GM12873 (cell line): Measurements from ENCODE around the gene TTI1.

Experiments used
- TF ChIP-seq, protein P1 (sequence below): IDR thresholded peaks from 2 replicates; pipeline ENCODE4 v1.5.1; 2012; ENCODE audit warnings: low read depth, mild to moderate bottlenecking, moderate library complexity, low read length, control low read depth; ENCODE audit not compliant: insufficient read depth; ENCODE audit errors: missing control alignments

TTI1 gene

DNA sequence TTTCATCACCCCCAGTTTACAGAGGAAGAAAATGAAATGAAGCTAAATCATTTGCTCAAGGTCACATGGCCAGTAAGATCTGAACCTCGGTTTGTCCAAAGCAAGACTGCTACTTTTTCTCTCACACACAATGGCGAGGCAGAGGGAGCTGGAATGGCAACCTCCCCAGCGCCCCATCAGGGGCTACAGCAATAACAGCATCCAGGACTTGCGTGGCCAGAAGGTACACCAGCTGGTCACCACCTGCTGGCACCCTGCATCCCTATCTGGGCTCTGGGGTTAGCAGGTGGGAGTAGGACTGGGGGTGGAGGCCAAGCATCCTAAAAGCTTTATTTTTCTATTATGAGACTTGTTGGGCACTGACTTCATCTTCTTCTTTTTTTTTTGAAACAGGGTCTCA is 41.3 kb downstream of the TTI1 start:
- TF ChIP-seq, protein P1, sequence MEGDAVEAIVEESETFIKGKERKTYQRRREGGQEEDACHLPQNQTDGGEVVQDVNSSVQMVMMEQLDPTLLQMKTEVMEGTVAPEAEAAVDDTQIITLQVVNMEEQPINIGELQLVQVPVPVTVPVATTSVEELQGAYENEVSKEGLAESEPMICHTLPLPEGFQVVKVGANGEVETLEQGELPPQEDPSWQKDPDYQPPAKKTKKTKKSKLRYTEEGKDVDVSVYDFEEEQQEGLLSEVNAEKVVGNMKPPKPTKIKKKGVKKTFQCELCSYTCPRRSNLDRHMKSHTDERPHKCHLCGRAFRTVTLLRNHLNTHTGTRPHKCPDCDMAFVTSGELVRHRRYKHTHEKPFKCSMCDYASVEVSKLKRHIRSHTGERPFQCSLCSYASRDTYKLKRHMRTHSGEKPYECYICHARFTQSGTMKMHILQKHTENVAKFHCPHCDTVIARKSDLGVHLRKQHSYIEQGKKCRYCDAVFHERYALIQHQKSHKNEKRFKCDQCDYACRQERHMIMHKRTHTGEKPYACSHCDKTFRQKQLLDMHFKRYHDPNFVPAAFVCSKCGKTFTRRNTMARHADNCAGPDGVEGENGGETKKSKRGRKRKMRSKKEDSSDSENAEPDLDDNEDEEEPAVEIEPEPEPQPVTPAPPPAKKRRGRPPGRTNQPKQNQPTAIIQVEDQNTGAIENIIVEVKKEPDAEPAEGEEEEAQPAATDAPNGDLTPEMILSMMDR: no peak

DNA sequence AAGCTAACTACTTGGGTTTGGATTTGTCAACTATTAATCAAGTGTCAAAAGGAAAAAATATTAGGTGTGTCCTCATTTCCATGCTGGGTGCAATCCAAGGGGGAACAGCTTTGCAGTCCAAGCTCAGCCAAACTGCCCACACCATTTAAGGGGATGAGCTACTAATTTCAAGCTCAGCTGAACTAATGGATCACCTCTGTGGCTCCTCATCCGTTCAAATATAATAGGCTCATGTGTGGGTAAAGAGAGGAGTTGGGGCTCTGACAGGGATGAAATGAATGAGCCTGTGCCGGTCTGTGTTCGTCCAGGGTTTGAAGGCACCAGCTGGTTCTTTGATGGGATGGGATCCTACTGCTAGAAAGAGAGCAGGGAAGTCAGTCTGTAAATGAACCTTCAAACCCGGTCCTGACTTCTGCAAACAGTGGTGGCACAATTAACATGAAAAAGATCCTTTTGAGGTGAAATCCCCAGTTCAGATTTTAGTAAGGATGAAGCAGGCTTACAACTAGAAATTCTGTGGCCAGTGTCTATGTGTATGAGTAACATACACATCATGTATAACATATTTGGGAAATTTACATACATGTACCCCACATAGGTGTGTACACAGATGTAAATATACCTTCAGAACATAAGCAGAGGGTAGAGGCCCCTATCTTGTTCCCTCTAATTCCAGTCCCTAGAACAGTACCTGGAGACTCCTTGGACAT is 41.9 kb downstream of the TTI1 start:
- TF ChIP-seq, protein P1: no peak

DNA sequence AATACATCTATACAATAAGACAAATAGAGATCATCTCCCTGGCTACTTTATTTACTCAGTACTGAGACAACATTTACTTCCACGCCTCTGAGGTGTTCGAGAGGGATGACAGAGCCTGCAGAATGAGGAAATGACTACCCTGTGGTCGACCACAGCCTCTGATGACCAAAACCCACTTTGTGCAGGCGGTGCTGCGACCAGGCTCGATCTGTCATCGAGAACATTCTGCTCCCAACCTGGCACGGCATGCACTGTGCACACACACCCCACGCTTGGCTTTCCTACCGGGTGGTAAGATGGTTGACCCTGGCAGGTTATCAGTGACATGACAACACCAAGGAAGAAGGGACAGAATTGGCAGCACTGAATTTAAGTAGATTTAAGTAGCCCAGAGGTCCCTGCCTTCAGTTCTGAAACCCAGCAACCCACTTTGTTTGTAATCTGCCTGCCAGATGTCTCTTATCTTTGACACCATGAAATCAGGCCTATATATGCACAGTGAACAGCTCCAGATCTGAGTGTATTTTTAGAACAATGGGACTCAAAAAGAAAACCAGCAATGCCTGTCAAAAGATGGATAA is 42.6 kb downstream of the TTI1 start:
- TF ChIP-seq, protein P1: no peak

DNA sequence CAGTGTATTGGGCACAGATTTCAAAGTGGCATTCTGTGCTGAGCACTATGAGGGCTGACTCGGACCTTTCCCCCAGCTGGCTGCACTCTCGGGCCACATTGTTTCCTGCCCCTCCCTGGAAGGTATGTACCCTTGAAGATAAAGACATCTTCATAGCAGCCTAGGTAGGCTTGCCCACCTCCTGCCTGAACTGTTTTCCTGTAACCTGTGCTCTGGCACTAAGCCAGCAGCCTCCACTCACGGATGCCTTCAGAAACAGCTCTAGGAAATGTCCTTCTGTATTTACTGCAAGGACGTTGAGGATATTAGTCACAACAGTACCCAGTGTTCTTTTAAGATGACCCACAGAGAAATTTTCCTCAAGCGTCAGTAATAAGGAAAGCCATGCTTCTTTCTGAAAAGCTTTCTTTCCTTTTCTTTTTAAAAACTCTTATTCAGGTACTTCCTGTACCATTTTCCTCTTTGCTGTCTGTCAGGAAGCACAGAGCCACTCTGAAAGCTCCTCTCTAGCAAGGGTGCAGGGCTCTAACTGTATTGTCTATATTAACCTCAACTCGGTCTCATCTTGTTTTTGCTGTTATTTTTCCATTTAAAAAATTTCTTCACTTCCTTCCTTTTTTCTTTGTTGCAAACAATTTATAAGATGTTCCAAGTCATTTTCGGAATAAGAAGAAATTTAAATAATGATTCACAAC is 43.5 kb downstream of the TTI1 start:
- TF ChIP-seq, protein P1: no peak

DNA sequence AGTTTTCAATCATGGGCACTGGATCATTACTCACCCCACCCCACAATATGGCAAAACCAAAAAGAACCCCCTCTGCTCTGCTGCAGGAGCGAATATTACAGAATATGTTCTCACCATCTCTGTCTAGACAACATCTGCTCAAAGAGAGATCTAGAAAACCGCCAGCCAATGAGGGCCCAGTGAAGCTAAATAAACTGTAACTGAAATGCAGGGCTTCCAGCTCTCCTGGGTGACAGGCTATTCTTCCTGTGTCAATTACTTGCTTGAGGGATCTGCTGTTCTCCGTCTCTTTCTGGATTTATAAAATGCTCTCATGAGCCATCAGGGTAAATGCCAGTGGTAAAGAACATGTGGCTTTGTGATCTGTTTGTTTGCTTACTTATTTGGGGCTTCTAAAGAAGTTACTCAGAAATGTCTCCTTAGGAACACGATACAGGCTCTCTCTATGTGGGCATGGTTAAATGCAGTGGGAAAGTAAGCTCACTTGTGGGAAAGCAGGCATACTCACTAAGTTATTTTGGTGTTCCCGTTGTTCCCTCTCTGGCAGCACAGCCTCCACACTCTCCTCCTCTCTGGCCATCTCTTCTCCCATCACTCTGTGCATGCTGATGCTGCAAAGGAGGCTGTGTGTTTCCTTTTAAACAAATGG is 44.8 kb downstream of the TTI1 start:
- TF ChIP-seq, protein P1: no peak

DNA sequence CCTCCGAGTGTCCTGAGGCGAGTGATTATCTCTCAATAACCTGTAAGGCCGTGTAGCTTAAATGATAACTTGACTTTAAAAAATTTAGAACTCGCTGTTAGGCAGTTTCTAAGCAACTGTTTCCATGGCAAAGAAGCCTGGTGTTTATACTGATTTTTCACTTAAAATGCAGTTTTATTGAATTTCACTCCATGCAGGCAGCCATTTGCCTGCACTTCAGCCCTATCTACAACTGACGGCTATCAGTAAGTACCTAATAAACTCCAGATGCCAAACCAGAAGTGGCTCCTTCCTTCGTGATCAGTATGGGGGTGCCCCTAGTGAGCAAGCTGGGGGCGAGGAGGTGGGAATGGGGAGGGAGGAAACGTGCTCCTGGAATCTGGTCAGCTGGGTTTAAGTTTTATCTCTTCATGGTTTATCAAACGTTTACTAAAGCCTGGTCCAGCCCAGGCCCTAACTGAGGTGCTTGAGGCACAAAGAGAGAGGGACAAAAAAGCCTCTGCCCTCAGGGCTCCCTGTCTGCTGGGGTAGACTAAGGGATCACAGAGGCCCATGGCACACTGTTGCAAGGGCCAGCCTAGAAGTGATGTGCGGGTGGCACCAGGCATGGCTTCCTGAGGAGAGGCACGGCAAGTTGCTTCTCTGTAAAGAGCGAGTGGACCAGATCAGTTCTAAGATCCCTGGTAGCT is 45.5 kb downstream of the TTI1 start:
- TF ChIP-seq, protein P1: no peak
